Activated CD4-positive, alpha-beta memory T cell treated with anti-CD3 and anti-CD28 coated beads for 36 hours (primary cell): ENCODE data around the gene DQX1. TPM values are rescaled to one million over a fixed set of nuclear protein-coding genes. Genes with fewer than 3 reads are reported as not detected.

Source experiments
- CTCF ChIA-PET: fragments of 350-600 bp; sonication (Branson Sonifier 250); formaldehyde crosslinking; loops from one replicate; lab custom pipeline; 2021; ENCODE audit warnings: antibody characterized with exemption, inconsistent platforms; lab: Charles Lee
- POLR2A ChIA-PET: fragments of 350-600 bp; sonication (Branson Sonifier 250); formaldehyde crosslinking; loops from one replicate; lab custom pipeline; 2021; ENCODE audit warnings: antibody characterized with exemption; lab: Charles Lee
- DNase-seq: peaks from one replicate; pipeline ENCODE4 v3.0.0-alpha.2; 2020
- H3K27ac Mint-ChIP-seq: one replicate; pipeline ENCODE4 v1.8.0; 2021; ENCODE audit warnings: mixed read lengths
- H3K27me3 Mint-ChIP-seq: one replicate; pipeline ENCODE4 v1.8.0; 2021; ENCODE audit warnings: mixed read lengths
- H3K36me3 Mint-ChIP-seq: one replicate; pipeline ENCODE4 v1.8.0; 2021; ENCODE audit warnings: mixed read lengths
- H3K4me1 Mint-ChIP-seq: one replicate; pipeline ENCODE4 v1.8.0; 2021; ENCODE audit warnings: low read depth, mixed read lengths
- H3K4me3 Mint-ChIP-seq: one replicate; pipeline ENCODE4 v1.8.0; 2021; ENCODE audit warnings: mild to moderate bottlenecking, mixed read lengths
- H3K9me3 Mint-ChIP-seq: one replicate; pipeline ENCODE4 v1.8.0; 2021; ENCODE audit warnings: mixed read lengths
- intact Hi-C: fragments of 100-400 bp; cut with micrococcal nuclease; formaldehyde crosslinking; loops from one replicate; pipeline ENCODE4 v1.15.1; 2023
- total RNA-seq, 2 experiments: library from RNA; stranded (reverse); gene quantifications; one replicate each; pipeline ENCODE4 v1.2.3, GENCODE V29; 2021

Gene DQX1
- total RNA-seq, 2 experiments from 2014 or later = 0.33 to 0.56 TPM

GRCh38 chr2:74538881-74539339 is 12.9 kb upstream of the DQX1 start:
- ChIA-PET POLR2A (no interaction called here), CTCF (interaction anchor here (1.1 to 1.5 kb wide), 2 partner anchors 48 to 57 kb away, joined by 3 to 6 read pairs; no protein-coding TSS in a partner anchor)
- peaks cover under 1% of the 10 kb centered on the region for H3K36me3 Mint-ChIP-seq
- H3K4me3 Mint-ChIP-seq = no peak overlapping the region
- DNase-seq = no peak
- H3K27me3 Mint-ChIP-seq = peaks cover 22% of the 10 kb centered on the region
- H3K27ac Mint-ChIP-seq = no peak overlapping the region
- intact Hi-C loops = no loop called here
- H3K4me1 Mint-ChIP-seq = no peaks in the 10 kb centered on the region
- H3K9me3 Mint-ChIP-seq = no peaks in the 10 kb centered on the region

GRCh38 chr2:74537140-74537539 is 11.1 kb upstream of the DQX1 start:
- ChIA-PET POLR2A (no interaction called here), CTCF (no interaction called here)
- no peak for DNase-seq
- Mint-ChIP-seq H3K9me3 (no peaks in the 10 kb centered on the region), H3K4me3 (no peak overlapping the region), H3K27ac (no peak overlapping the region), H3K36me3 (peaks cover 13% of the 10 kb centered on the region), H3K4me1 (peaks cover 4% of the 10 kb centered on the region), H3K27me3 (peaks cover 18% of the 10 kb centered on the region)
- intact Hi-C loops = no loop called here

- Mint-ChIP-seq H3K27me3 (peaks cover 18% of the 10 kb centered on the region), H3K36me3 (peaks cover 21% of the 10 kb centered on the region), H3K27ac (no peak overlapping the region), H3K9me3 (no peaks in the 10 kb centered on the region), H3K4me3 (no peak overlapping the region), H3K4me1 (peaks cover 11% of the 10 kb centered on the region)
- DNase-seq = no peak
- CTCF ChIA-PET = no interaction called here
- POLR2A ChIA-PET = no interaction called here
- intact Hi-C loops = no loop called here
These were observed 10.3 kb upstream of the DQX1 start for GRCh38 chr2:74536166-74536950.

GRCh38 chr2:74535440-74535965 is 9.5 kb upstream of the DQX1 start:
- no peak for DNase-seq
- H3K36me3 Mint-ChIP-seq = peaks cover 28% of the 10 kb centered on the region
- ChIA-PET CTCF (no interaction called here), POLR2A (no interaction called here)
- H3K27me3 Mint-ChIP-seq = peaks cover 15% of the 10 kb centered on the region
- H3K9me3 Mint-ChIP-seq = no peaks in the 10 kb centered on the region
- intact Hi-C loops = no loop called here
- peaks cover 19% of the 10 kb centered on the region for H3K4me1 Mint-ChIP-seq
- no peak overlapping the region for H3K27ac Mint-ChIP-seq
- H3K4me3 Mint-ChIP-seq = no peak overlapping the region

- H3K36me3 Mint-ChIP-seq = peaks cover 30% of the 10 kb centered on the region
- POLR2A ChIA-PET = no interaction called here
- H3K4me1 Mint-ChIP-seq = peaks cover 20% of the 10 kb centered on the region
- H3K9me3 Mint-ChIP-seq = no peaks in the 10 kb centered on the region
- DNase-seq = no peak
- CTCF ChIA-PET = no interaction called here
- H3K27ac Mint-ChIP-seq = no peak overlapping the region
- H3K4me3 Mint-ChIP-seq = no peak overlapping the region
- intact Hi-C loops = loop anchor here (5.0 kb wide), 2 partner anchors 37 to 38 kb away; partner anchors contain the start of gene LBX2
- peaks cover 15% of the 10 kb centered on the region for H3K27me3 Mint-ChIP-seq
These were observed 8.4 kb upstream of the DQX1 start for GRCh38 chr2:74534411-74534810.

- CTCF ChIA-PET = interaction anchor here (1.1 to 1.8 kb wide), 3 partner anchors 11 to 284 kb away, joined by 3 to 9 read pairs (median 7); no protein-coding TSS in a partner anchor
- peaks cover 34% of the 10 kb centered on the region for H3K36me3 Mint-ChIP-seq
- H3K9me3 Mint-ChIP-seq = no peaks in the 10 kb centered on the region
- H3K27ac Mint-ChIP-seq = no peak overlapping the region
- H3K4me3 Mint-ChIP-seq = no peak overlapping the region
- H3K4me1 Mint-ChIP-seq = peaks cover 25% of the 10 kb centered on the region
- POLR2A ChIA-PET = no interaction called here
- no peak for DNase-seq
- H3K27me3 Mint-ChIP-seq = peaks cover 8% of the 10 kb centered on the region
- intact Hi-C loops = loop anchor here (5.0 kb wide), 2 partner anchors 36 to 39 kb away; partner anchors contain the start of gene LBX2
These were observed 7.4 kb upstream of the DQX1 start for GRCh38 chr2:74533464-74533863.

GRCh38 chr2:74532222-74532621 is 6.2 kb upstream of the DQX1 start:
- H3K27me3 Mint-ChIP-seq = no peaks in the 10 kb centered on the region
- peaks cover 37% of the 10 kb centered on the region for H3K4me1 Mint-ChIP-seq
- H3K27ac Mint-ChIP-seq = peak overlapping the region; percentile 11
- no peaks in the 10 kb centered on the region for H3K9me3 Mint-ChIP-seq
- peak overlapping the region; percentile 5 for H3K4me3 Mint-ChIP-seq
- no peak for DNase-seq
- peaks cover 46% of the 10 kb centered on the region for H3K36me3 Mint-ChIP-seq
- POLR2A ChIA-PET = interaction anchor here (0.9 to 4.4 kb wide), 4 partner anchors 13 to 74 kb away, joined by 3 to 31 read pairs (median 9); partner anchors contain the start of genes CCDC142, TTC31 and WBP1
- intact Hi-C loops = loop anchor here (1.0 to 5.0 kb wide), 3 partner anchors 35 to 282 kb away; partner anchors contain the start of gene LBX2
- CTCF ChIA-PET = interaction anchor here (0.8 to 5.3 kb wide), 12 partner anchors 12 to 282 kb away, joined by 3 to 66 read pairs (median 7); partner anchors contain the start of genes CCDC142, MOGS, TLX2 and TTC31

- ChIA-PET POLR2A (interaction anchor here (0.9 to 4.4 kb wide), 6 partner anchors 14 to 73 kb away, joined by 3 to 31 read pairs (median 4); partner anchors contain the start of genes CCDC142, DOK1, TTC31 and WBP1), CTCF (interaction anchor here (0.8 to 5.3 kb wide), 12 partner anchors 13 to 282 kb away, joined by 3 to 66 read pairs (median 7); partner anchors contain the start of genes CCDC142, MOGS, TLX2 and TTC31)
- intact Hi-C loops = loop anchor here (1.0 to 5.0 kb wide), 3 partner anchors 34 to 281 kb away; partner anchors contain the start of gene LBX2
- no peak for DNase-seq
- H3K27ac Mint-ChIP-seq = peak overlapping the region; percentile 91
- H3K4me3 Mint-ChIP-seq = peak overlapping the region; percentile 98
- H3K4me1 Mint-ChIP-seq = peaks cover 37% of the 10 kb centered on the region
- no peaks in the 10 kb centered on the region for H3K9me3 Mint-ChIP-seq
- H3K36me3 Mint-ChIP-seq = peaks cover 51% of the 10 kb centered on the region
- H3K27me3 Mint-ChIP-seq = no peaks in the 10 kb centered on the region
These were observed 5.6 kb upstream of the DQX1 start for GRCh38 chr2:74531666-74532065.

GRCh38 chr2:74530239-74531187 is 4.5 kb upstream of the DQX1 start:
- Mint-ChIP-seq H3K27ac (peak overlapping the region; percentile 91), H3K4me1 (peaks cover 39% of the 10 kb centered on the region), H3K4me3 (peak overlapping the region; percentile 98), H3K36me3 (peaks cover 58% of the 10 kb centered on the region), H3K9me3 (no peaks in the 10 kb centered on the region), H3K27me3 (no peaks in the 10 kb centered on the region)
- POLR2A ChIA-PET = interaction anchor here (0.8 to 4.4 kb wide), 9 partner anchors 21 to 75 kb away, joined by 4 to 31 read pairs (median 5); partner anchors contain the start of genes CCDC142, DOK1, INO80B and MRPL53
- CTCF ChIA-PET = interaction anchor here (1.4 to 5.3 kb wide), 6 partner anchors 21 to 73 kb away, joined by 3 to 66 read pairs (median 14); partner anchors contain the start of genes CCDC142, MOGS, TTC31 and WBP1
- peak; percentile 80 for DNase-seq
- intact Hi-C loops = loop anchor here (5.0 kb wide), 2 partner anchors 33 to 42 kb away; partner anchors contain the start of gene LBX2

GRCh38 chr2:74529357-74530238 is 3.6 kb upstream of the DQX1 start, which contains the start of the genes AUP1 and HTRA2:
TSS of gene AUP1 (minus strand) at chr2:74529706. CDS start at chr2:74529629, 77 bp downstream.
TSS of gene HTRA2 (plus strand) at chr2:74529933. CDS start at chr2:74530007, 74 bp downstream.
- peak; percentile 97 for DNase-seq
- Mint-ChIP-seq H3K27ac (peak within 1 kb of the TSS; percentile 91), H3K4me1 (peaks cover 39% of the 10 kb centered on the region), H3K27me3 (no peaks in the 10 kb centered on the region), H3K4me3 (peak within 1 kb of the TSS; percentile 98), H3K9me3 (no peaks in the 10 kb centered on the region), H3K36me3 (peaks cover 58% of the 10 kb centered on the region)
- ChIA-PET CTCF (interaction anchor here (0.8 to 5.3 kb wide), 6 partner anchors 20 to 75 kb away, joined by 3 to 66 read pairs (median 14); partner anchors contain the start of genes CCDC142, INO80B, TTC31 and WBP1), POLR2A (interaction anchor here (0.6 to 4.4 kb wide), 12 partner anchors 9 to 124 kb away, joined by 3 to 31 read pairs (median 4); partner anchors contain the start of genes CCDC142, INO80B, MRPL53 and PCGF1)
- intact Hi-C loops = loop anchor here (1.0 to 5.0 kb wide), 10 partner anchors 22 to 125 kb away; partner anchors contain the start of genes DOK1, LBX2, MRPL53 and PCGF1
